ENCODE data around the gene COX14.

DNA sequence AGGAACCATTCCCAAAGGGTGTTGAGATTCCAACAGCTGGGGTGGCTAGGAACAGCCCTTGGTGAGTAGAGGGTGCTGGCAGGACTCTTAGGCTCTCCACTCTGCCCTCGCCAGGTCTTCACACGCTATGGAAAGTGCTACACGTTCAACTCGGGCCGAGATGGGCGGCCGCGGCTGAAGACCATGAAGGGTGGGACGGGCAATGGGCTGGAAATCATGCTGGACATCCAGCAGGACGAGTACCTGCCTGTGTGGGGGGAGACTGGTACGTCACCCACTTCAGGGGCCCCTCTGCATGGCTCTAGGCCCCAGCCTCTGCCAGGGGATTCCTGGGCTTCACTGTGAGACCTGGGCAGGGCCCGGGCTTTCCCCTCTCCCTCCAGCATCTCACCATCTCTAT is 34.9 kb upstream of the COX14 start:
- TF ChIP-seq YY1 (tag by site-specific recombination; IDR thresholded peaks at IDR 0.05), result no peak
- no peak for TF ChIP-seq ZFP69B (tag by site-specific recombination; IDR thresholded peaks at IDR 0.05)
- TF ChIP-seq, protein P1, sequence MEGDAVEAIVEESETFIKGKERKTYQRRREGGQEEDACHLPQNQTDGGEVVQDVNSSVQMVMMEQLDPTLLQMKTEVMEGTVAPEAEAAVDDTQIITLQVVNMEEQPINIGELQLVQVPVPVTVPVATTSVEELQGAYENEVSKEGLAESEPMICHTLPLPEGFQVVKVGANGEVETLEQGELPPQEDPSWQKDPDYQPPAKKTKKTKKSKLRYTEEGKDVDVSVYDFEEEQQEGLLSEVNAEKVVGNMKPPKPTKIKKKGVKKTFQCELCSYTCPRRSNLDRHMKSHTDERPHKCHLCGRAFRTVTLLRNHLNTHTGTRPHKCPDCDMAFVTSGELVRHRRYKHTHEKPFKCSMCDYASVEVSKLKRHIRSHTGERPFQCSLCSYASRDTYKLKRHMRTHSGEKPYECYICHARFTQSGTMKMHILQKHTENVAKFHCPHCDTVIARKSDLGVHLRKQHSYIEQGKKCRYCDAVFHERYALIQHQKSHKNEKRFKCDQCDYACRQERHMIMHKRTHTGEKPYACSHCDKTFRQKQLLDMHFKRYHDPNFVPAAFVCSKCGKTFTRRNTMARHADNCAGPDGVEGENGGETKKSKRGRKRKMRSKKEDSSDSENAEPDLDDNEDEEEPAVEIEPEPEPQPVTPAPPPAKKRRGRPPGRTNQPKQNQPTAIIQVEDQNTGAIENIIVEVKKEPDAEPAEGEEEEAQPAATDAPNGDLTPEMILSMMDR (tag by site-specific recombination; IDR thresholded peaks at IDR 0.05), result no peak
- TF ChIP-seq SETDB1 (IDR thresholded peaks at IDR 0.05; ENCODE audit: insufficient read length, low read length), result no peak
- TF ChIP-seq HOXA7 (CRISPR knock-in tag; IDR thresholded peaks at IDR 0.05; ENCODE audit: borderline replicate concordance), result no peak
- TF ChIP-seq SALL2 (tag by site-specific recombination; IDR thresholded peaks at IDR 0.05; ENCODE audit: borderline replicate concordance), result no peak

All from HEK293 (cell line).